ENCODE data around the gene ENPP1.

GRCh38 chr6:131761060-131761761 lies 46.6 kb upstream of the ENPP1 start:
- TF ChIP-seq CTCF (IDR thresholded peaks at IDR 0.05) (no peak), EZH2 (IDR thresholded peaks at IDR 0.05; ENCODE audit: borderline replicate concordance, insufficient read depth, low read depth, low read length, poor library complexity, severe bottlenecking) (no peak)
